K562 (cell line): ENCODE data around the gene C11orf58. TPM values are rescaled to one million over a fixed set of nuclear protein-coding genes. Genes with fewer than 3 reads are reported as not detected.
A peak's percentile ranks its signal among the peaks of the same experiment; 100 is the strongest.

Source experiments
- ATAC-seq: fragments of 200-7000 bp; cut with Tn5 transposase; 3 replicates; pipeline ENCODE4 v1.9.1; 2020; ENCODE audit warnings: moderate library complexity
- BruUV-seq: library from RNA; stranded (reverse); fragments of 400-500 nt; replicated peaks from 2 replicates; lab custom pipeline; 2021; lab: Mats Ljungman, UMichigan
- CTCF ChIA-PET: fragments of 300-600 bp; formaldehyde crosslinking; extraction: SDS; loops from one replicate; lab custom pipeline; 2021; ENCODE audit warnings: low intra/inter-chr PET ratio; lab: Yijun Ruan, JAX
- POLR2A ChIA-PET: fragments of 300-600, 350-650 bp; sonication (Branson Sonifier 250); formaldehyde crosslinking; extraction: SDS; loops from one replicate; lab custom pipeline; 2021; ENCODE audit warnings: antibody characterized with exemption, inconsistent platforms; lab: Yijun Ruan, JAX
- DNase-seq, 4 experiments: peaks; one replicate each; pipeline versions ENCODE4 v3.0.0 to v3.0.0-alpha.2; 2011 to 2018; ENCODE audit warnings: low spot score in 3 of 4, mixed read lengths in 3 of 4; ENCODE audit errors: extremely low read depth in 1 of 4
- FAIRE-seq: peaks from 2 replicates; lab custom pipeline; 2011; peaks lifted over from hg19 to GRCh38; lab: Jason Lieb, UNC
- H2AFZ ChIP-seq: 2 replicates; pipeline ENCODE4 v1.6.0; 2011; ENCODE audit warnings: low read depth, low read length, control low read depth, inconsistent platforms
- H3K27ac ChIP-seq: fragments of 200-600 bp; 3 replicates; pipeline ENCODE4 v1.8.0; 2011; ENCODE audit warnings: low read depth, mild to moderate bottlenecking, control low read depth, inconsistent platforms, low read length, moderate library complexity, mixed read lengths; ENCODE audit errors: extremely low read depth
- H3K27me3 ChIP-seq, 2 experiments: fragments of 300-600 bp in 1 of 2; 2 replicates in 1 of 2; 3 replicates in 1 of 2; pipeline versions ENCODE4 v1.6.0 to v1.8.0; 2011; ENCODE audit warnings: inconsistent platforms in 2 of 2, low read length in 2 of 2, mild to moderate bottlenecking in 1 of 2, mixed read lengths in 1 of 2, moderate library complexity in 1 of 2; ENCODE audit not compliant: control insufficient read depth in 2 of 2, insufficient read depth in 2 of 2
- H3K36me3 ChIP-seq: fragments of 300-600 bp; 3 replicates; pipeline ENCODE4 v1.8.0; 2011; ENCODE audit warnings: mild to moderate bottlenecking, low read length, inconsistent platforms; ENCODE audit not compliant: control insufficient read depth, insufficient read depth
- H3K4me1 ChIP-seq, 2 experiments: fragments of 200-600 bp in 1 of 2; replicated peaks in 1 of 2; 2 replicates in 1 of 2; 3 replicates in 1 of 2; pipeline versions ENCODE4 v1.5.1 to v1.8.0; 2011; ENCODE audit warnings: inconsistent platforms in 2 of 2, low read length in 2 of 2, mild to moderate bottlenecking in 1 of 2, mixed read lengths in 1 of 2, moderate library complexity in 1 of 2; ENCODE audit not compliant: control insufficient read depth in 2 of 2, insufficient read depth in 2 of 2
- H3K4me2 ChIP-seq: 2 replicates; pipeline ENCODE4 v1.6.1; 2011; ENCODE audit warnings: low read length, control low read depth, inconsistent platforms, mixed read lengths; ENCODE audit not compliant: insufficient read depth
- H3K4me3 ChIP-seq: fragments of 200-600 bp; sonication (generic), shearing (Covaris generic); 2 replicates; pipeline ENCODE4 v1.5.1; 2016; ENCODE audit warnings: control low read depth, inconsistent platforms
- H3K79me2 ChIP-seq: fragments of 200-600 bp; 3 replicates; pipeline ENCODE4 v1.8.0; 2011; ENCODE audit warnings: low read length, inconsistent platforms; ENCODE audit not compliant: control insufficient read depth, insufficient read depth
- H3K9ac ChIP-seq, 2 experiments: 2 replicates each; pipeline versions ENCODE4 v1.6.0 to v1.6.1; 2011; ENCODE audit warnings: low read depth in 2 of 2, low read length in 2 of 2, control low read depth in 1 of 2, inconsistent platforms in 1 of 2, mild to moderate bottlenecking in 1 of 2, mixed read lengths in 1 of 2; ENCODE audit not compliant: insufficient read depth in 1 of 2
- H3K9me1 ChIP-seq: one replicate; pipeline ENCODE4 v1.6.0; 2011; ENCODE audit warnings: inconsistent platforms, mild to moderate bottlenecking, low read length, moderate library complexity; ENCODE audit not compliant: control insufficient read depth, insufficient read depth
- H3K9me3 ChIP-seq: replicated peaks from 2 replicates; pipeline ENCODE4 v1.5.1; 2011; ENCODE audit warnings: low read depth, low read length, inconsistent platforms; ENCODE audit not compliant: control insufficient read depth, insufficient read depth
- H4K20me1 ChIP-seq: replicated peaks from 2 replicates; pipeline ENCODE4 v1.6.1; 2011; ENCODE audit warnings: low read length, inconsistent platforms, mixed read lengths; ENCODE audit not compliant: control insufficient read depth, insufficient read depth
- CXXC5 ChIP-seq: fragments of 250-450 bp; sonication (Bioruptor Pico); IDR thresholded peaks from 2 replicates; pipeline ENCODE4 v1.8.0; 2022; ENCODE audit warnings: inconsistent platforms, mild to moderate bottlenecking, moderate library complexity
- NFIC ChIP-seq: fragments of 450-650 bp; IDR thresholded peaks from 2 replicates; pipeline ENCODE4 v1.6.1; 2017; ENCODE audit warnings: mild to moderate bottlenecking, inconsistent platforms
- RBM17 ChIP-seq: fragments of 200-400 bp; formaldehyde crosslinking; IDR thresholded peaks from 2 replicates; pipeline ENCODE4 v1.6.1; 2017; ENCODE audit warnings: low read depth, mild to moderate bottlenecking, low read length, borderline replicate concordance
- ZNF384 ChIP-seq: IDR thresholded peaks from 2 replicates; pipeline ENCODE4 v1.6.1; 2012; ENCODE audit warnings: low read depth, low read length, improper control_type of control experiment
- ZNF431 ChIP-seq: sonication (generic); formaldehyde crosslinking; IDR thresholded peaks from 2 replicates; pipeline ENCODE4 v1.8.0; 2022; ENCODE audit warnings: mild to moderate bottlenecking, missing genetic modification reagents
- WGBS: fragments of 100-300 bp; shearing (Covaris generic); methylation state at CpG from one replicate; pipeline ENCODE4 v1.1.6; 2016; ENCODE audit warnings: low coverage, mixed read lengths; ENCODE audit not compliant: insufficient coverage; ENCODE audit errors: missing lambda C conversion rate; 5-methylcytosine and 5-hydroxymethylcytosine counted together
- in situ Hi-C: fragments of 300-500 bp; cut with MboI; formaldehyde crosslinking; loops from 4 replicates; pipeline ENCODE4 v1.15.0; 2018; ENCODE audit warnings: inconsistent platforms, mixed read lengths
- intact Hi-C: fragments of 100-400 bp; cut with micrococcal nuclease; formaldehyde crosslinking; loops from 2 replicates; pipeline ENCODE4 v1.14.2; 2022
- polyA plus RNA-seq, 8 experiments: library from polyadenylated mRNA; depleted of rRNA in 4 of 8; stranded (reverse) in 5 of 8; unstranded in 3 of 8; fragments of >200 nt; fragmentation: Nextera tagmentation in 2 of 8; fragmentation: Illumina TruSeq in 1 of 8; extraction: Ambion mirVana in 2 of 8; extraction: Trizol in 1 of 8; gene quantifications; 2 replicates each; pipeline versions ENCODE4 v1.2.1 to v1.2.3, GENCODE V29; 2011 to 2014; ENCODE audit warnings: inconsistent platforms in 1 of 8, missing spikeins in 1 of 8
- total RNA-seq, 7 experiments: library from RNA; depleted of rRNA in 6 of 7; stranded (reverse); fragments of >200 nt in 6 of 7; fragmentation: Illumina TruSeq in 2 of 7; extraction: Trizol in 2 of 7; gene quantifications; 2 replicates each; pipeline versions ENCODE4 v1.2.1 to v1.2.3, GENCODE V29; 2011 to 2021; ENCODE audit warnings: low replicate concordance in 1 of 7

The C11orf58 gene
- total and polyA plus RNA-seq, 9 of the 15 experiments (the other 6 are each of a cell fraction or from before 2014, with no cell fraction given) = 104 to 421 (median 247) TPM

GRCh38 chr11:16776711-16777612 lies 38.5 kb downstream of the C11orf58 start (continued):
- TF ChIP-seq CXXC5 (CRISPR knock-in tag) = no peak
- TF ChIP-seq ZNF384 = no peak
- TF ChIP-seq RBM17 = no peak

- Histone ChIP-seq H4K20me1 (peaks cover 2% of the 10 kb centered on the region; the same call in 1 of the 2 replicates), H3K36me3 (no peaks in the 10 kb centered on the region), H3K4me2 (no peak overlapping the region), H3K4me3 (no peak overlapping the region), H3K9ac (peak overlapping the region in 1 of 2 experiments; percentile 45; a peak in 1 of 4 replicates), H3K4me1 (peaks cover 9 to 11% of the 10 kb centered on the region in 2 experiments; a peak in 3 of 5 replicates), H3K79me2 (no peaks in the 10 kb centered on the region), H3K9me1 (peaks cover 4% of the 10 kb centered on the region), H3K9me3 (no peaks in the 10 kb centered on the region), H2AFZ (no peak overlapping the region), H3K27ac (no peak overlapping the region), H3K27me3 (peaks cover 12 to 40% of the 10 kb centered on the region in 2 experiments)
- DNase-seq (no peak), ATAC-seq (no peak), FAIRE-seq (no peak)
- in situ Hi-C loops (no loop called here), intact Hi-C loops (loop anchor here (10.0 kb wide), 1 partner anchor 153 kb away; no protein-coding TSS in a partner anchor)
- no TSS peak for BruUV-seq
- ChIA-PET POLR2A (interaction anchor here (0.6 to 1.1 kb wide), 3 partner anchors 8 to 1412 kb away, joined by 3 read pairs; no protein-coding TSS in a partner anchor), CTCF (no interaction called here)
- TF ChIP-seq NFIC (0 out of 2 replicates have a peak, but pooled peaks have one; percentile 8), ZNF431 (CRISPR knock-in tag) (no peak)
- WGBS = 60% methylated on average over 3 of the region's 3 CpGs
Observed at GRCh38 chr11:16777613-16777975, 39.1 kb downstream of the C11orf58 start.
